ENCODE results near the gene AURKAIP1.

AURKAIP1 gene

DNA sequence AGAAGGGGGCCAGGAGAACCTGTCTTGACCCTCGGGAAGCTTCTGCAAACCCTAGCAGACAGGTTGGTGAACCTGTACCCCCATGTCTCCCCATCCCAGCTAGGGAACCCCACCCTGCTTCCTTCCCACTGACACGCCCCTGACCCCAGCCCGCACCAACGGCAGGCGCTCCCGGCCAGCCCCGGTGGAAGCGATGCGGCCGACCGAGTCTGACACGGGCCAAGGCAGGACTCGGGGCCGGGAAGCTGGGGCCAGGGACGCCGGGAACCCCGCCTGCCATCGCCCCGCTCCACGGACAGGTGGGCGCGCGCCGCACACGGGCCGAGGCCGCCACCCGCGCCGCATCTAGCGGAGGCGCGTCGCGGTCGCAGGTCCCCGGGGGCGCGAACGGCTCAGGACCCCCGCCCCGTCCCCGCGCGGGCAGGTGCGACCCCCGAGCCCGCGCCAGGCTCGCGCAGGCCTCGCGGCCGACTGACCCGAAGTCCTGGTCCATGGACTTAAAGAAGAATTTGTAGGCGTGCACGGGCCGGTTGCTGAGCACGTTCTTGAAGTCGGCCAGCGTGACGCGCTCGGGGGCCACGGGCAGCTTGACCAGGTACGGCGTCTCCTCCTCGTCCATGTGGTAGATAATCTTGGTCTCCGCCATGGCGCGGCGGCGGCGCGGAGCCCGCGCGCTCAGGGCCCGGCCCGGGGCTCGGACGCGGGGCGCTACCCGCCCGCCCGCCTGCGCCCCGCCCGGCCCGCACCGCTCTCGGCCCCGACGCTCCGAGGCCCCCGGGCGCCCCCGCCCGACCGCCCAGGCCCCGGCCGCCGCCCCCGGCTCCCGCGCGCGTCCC, 26.4 kb downstream of the AURKAIP1 start:
- DNase-seq (ENCODE audit: extremely low read depth in 1 of 2, low read depth in 1 of 2), result no peak

DNA sequence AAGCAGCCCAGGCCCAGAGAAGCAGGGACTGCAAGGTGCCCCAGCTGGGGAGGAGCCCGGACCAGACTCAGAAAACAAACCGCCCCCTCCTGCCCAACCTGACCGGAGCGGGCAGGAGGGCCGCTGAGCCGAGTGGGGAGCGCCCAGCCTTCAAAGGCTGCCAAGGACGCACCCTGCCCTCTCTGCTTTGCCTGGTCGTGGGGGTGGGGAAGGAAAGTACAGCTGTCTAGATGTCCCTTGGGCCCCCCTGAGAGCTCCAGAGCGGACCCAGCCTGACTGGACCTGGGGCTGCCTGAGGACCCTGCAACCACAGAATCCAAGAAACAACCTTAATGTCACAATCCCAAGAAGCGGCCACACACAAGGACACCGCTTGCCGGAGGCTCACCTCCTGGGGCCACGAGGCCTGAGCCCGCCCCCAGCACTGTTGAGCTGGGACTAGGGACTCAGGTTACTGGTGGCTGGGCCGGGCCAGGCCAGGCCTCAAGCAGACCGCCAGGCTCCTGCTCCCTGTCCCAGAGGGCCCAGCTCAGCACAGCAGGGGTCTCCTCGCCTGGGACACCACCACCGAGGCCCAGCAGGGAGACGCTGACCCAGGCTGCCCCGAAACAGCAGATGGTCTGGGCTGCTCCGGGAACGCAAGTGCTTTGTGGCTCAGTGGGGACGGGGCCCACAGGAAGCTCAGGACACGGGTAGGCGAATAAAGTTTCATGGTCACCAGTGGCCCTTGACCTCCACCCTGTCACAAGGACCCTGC, 27.2 kb downstream of the AURKAIP1 start:
- DNase-seq (ENCODE audit: extremely low read depth in 1 of 2, low read depth in 1 of 2), result no peak

DNA sequence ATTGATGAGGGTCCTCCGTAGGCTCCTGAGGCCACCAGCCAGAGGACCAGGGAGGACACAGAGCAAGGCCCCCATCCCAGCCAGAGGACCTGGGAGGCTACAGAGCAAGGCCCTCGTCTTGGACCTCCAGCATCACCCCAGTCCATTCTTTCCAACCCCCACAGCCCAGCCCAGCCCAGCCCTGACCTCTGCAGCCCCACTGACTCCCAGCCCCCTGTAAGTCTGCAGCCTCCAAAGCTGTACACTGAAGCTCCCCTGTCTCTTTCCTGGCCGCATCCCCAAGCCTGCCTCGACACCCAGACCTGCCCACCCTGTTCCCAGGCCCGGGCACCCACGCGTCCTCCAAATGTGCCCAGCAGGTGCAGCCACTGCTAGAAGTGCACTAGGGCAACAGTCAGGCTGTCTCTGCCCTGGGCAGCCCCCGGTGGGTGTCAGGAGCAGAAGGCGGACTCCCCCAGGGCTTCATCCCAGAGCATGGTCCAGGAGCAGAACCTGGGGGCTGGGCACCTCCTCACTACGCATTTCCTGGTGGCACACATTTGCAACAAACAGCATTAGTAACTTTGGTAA, 27.9 kb downstream of the AURKAIP1 start:
- no peak for DNase-seq (ENCODE audit: extremely low read depth in 1 of 2, low read depth in 1 of 2)

DNA sequence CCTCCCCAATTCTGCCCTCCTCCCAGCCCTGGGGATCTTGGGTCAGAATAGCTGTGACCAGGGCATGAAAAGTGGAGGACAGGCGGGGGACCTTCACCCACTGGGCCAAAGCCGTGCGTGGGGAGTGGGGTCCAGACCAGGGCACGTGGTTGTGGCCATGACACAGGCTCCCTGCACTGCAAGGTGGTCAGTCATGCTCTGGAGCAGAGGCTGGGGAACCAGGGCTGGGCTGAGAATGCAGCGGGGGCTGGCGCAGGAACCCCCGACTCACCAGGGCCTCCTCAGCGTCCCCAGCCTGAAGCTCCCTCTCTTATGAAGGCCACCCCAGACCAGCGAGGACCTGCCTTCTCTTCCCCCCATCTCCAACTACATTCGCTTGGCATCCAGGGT, 28.5 kb downstream of the AURKAIP1 start:
- DNase-seq (ENCODE audit: extremely low read depth in 1 of 2, low read depth in 1 of 2), result no peak

DNA sequence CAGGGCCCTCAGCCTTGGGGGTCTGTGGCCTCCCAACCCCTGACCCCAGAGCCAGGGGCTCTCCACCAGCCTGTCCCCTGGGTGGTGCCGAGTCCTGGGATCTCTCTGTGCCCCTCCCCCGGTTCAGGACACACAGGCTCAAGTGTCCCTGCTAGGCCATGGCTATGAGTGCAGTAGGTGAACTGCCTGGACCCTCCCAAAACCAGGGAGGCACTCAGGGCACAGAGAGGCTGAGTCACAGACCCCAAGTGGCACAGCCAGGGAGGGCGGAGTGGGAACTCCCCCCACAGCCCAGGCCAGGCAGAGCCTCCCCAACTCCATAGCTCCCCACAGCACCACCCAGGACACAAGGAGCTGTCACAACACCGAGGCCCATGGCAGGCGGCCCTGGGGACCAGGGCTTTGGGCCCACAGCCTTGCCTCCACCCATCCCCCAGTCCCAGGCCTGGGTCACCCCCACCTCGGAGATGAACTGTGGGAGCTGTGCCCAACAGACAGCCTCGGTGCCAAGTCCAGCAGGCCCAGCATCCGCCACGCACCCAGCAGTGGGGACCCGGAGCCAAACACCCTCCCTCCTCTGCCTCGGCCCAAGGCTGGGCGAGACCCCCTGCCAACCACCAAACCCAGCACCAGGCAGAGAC, 29.0 kb downstream of the AURKAIP1 start:
- no peak for DNase-seq (ENCODE audit: extremely low read depth in 1 of 2, low read depth in 1 of 2)

DNA sequence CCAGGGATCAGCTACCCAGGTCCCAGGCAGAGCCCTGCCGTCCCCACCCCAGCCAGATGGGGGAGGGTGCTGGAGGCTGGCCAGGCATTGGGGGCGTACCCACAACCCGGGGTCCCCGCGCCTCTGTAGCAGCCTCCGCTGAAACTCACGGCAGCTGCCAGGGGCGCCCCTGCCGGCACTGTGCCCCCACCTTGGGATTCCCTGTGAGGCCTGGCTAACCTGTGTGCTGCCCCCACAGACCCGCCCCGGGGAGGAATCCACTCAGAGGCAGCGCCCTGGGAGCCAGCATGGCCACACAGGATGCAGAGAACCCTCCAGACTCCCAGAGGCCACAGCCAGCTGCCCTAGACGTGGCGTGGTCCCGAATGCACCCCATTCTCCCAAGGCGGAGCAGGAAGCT, 29.6 kb downstream of the AURKAIP1 start:
- DNase-seq (ENCODE audit: extremely low read depth in 1 of 2, low read depth in 1 of 2), result no peak

DNA sequence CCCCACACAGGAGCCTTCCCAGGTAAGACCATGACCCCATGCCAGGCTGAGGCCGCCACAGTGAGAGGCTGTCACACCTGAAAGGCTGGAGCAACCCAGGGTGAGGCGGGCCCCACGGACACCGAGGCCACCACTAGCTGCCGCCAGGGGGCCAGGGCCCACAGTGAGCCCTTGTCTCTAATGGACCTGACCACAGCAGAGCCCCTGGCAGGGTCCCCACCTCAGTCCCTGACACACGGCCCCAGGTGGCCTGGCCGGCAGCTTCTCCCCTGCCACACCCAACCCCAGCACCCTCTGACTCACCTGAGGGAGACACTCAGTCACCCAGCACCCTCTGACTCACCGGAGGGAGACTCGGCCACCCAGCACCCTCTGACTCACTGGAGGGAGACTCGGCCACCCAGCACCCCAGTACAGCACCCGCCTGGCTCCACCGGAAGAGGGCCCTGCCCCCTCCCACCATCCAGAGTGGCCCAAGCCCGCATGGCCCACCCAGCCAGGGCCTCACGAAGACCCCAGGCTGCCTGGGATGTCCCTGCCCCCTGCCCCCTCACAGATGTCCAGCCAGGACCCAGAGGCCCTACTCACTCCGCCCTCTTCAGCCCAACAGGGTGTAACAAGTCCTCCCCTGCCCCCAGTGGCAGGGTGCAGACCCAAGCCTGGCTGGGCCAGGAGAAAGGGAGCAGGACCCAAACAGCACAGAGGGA, 30.2 kb downstream of the AURKAIP1 start:
- DNase-seq (ENCODE audit: extremely low read depth in 1 of 2, low read depth in 1 of 2), result no peak

DNA sequence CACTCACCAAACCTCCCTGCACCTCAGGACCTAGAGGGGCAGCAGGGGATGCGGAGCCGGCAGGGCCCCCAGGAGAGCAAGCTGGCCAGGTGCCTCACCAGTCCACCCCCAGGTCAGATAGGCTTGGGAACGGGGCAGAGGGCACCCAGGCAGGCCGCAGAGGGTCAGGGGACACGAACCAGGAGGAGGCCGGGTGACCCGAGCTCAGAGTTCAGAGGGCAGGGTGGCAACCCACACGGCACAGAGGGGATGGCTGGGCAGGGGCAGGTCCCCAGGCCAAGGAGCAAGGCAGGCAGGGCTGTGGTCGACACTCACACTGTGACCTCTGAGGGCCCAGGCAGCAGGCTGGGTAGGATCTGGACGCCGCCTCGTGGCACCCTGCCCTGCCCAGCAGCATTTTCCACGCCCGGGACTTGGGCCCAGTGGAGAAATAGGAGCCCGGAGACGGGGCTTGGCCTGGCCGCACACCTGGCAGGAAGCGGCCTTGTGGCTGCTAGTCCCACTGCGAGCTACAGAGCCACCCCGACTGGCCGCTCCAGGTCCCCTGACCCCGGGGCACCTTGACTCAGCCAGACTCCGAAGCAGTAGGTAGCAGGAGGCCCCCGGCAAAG, 31.1 kb downstream of the AURKAIP1 start:
- no peak for DNase-seq (ENCODE audit: extremely low read depth in 1 of 2, low read depth in 1 of 2)

DNA sequence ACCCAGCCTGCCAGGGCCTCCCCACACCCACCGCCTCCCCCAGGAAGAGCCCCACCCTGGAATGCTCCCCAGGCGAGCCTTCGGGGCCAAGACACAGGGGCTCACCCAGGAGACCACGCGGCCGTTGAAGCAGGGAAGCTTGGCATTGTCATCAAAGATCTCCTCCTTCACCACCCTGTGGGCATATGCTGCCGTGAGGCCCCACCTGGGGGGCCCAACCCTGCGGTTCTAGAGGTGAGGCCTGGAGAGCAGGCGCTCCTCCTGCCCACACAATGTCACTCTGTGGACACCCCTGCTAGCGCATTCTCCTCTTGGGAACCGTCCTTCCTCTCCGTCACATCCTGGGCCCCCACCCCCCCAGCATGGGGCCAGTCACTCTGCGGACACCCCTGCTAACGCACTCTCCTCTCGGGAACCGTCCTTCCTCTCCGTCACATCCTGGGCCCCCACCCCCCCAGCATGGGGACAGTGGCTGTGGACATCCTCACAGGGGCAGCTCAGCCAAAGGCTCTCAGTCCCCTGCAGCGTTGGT, 32.4 kb downstream of the AURKAIP1 start:
- no peak for DNase-seq (ENCODE audit: extremely low read depth in 1 of 2, low read depth in 1 of 2)

DNA sequence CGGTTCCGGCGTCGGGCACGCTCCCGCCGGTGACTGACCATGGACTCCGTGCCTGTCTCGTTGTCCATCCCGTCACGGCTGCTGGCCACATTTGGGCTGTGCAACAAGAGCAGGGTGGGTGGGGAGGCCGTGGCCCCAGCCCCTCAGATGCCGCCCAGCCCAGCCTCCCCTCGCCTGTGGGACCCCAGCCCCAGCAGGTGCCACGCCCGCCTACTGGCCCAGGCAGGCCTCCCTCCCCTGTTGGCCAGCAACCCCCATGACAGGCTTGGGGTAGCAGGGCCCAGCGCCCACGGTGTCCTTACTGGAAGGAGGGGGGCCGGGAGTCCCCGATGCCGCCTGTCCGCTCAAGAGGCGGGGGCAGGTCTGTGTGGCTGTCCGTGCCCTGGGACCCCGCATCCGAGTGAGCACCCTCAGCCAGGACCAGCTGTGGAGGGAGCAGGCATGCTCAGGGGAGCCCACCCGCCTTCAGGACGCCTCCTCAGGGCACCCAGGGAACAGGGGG, 32.9 kb downstream of the AURKAIP1 start:
- no peak for DNase-seq (ENCODE audit: extremely low read depth in 1 of 2, low read depth in 1 of 2)

DNA sequence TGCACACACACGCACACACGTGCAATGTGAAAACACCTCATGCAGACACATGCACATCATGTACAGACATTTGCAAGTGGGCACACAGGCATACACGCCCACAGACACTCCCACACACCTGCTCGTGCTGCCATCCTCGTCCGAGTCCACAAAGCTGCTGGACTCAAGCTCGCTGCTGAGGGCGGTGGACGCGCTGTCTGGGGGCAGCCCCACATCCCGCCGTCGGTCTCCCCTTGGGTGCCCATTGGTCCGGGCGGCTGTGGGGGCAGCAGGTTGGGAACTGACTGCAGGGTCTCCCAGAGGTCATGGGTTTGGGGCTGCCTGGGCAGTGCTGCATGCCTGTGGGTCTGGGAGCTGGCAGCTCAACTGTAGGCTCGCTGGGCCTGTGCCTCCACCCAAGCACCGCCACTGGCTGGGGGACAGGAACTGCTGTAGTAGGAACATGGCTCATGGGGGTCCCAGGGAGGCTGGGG, 33.4 kb downstream of the AURKAIP1 start:
- DNase-seq (ENCODE audit: extremely low read depth in 1 of 2, low read depth in 1 of 2), result no peak

DNA sequence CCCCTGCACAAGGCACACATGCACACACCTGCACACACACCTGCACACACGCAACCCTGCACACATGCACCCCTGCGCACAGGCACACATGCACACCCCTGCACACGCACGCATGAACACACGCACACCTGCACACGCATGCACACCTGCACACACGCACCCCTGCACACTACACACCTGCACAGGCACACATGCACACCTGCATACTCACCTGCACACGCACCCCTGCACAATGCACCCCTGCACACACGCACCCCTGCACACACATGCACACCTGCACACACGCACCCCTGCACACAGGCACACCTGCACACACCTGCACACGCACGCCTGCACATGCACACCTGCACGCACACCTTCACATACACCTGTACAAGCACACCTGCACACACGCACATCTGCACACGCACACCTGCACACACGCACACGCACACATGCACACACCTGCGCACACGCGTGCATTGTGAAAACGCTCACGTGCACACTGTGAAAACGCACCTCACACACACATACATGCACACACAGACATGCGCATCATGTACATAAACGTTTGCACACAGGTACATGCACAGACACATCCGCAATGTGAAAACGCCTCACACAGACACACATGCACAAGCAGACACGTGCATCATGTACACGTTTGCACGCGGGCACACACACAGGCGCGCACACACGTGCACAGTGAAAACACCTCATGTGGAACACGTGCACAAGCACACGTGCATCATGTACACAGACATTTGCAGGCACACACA, 34.0 kb downstream of the AURKAIP1 start:
- DNase-seq (ENCODE audit: extremely low read depth in 1 of 2, low read depth in 1 of 2), result no peak

DNA sequence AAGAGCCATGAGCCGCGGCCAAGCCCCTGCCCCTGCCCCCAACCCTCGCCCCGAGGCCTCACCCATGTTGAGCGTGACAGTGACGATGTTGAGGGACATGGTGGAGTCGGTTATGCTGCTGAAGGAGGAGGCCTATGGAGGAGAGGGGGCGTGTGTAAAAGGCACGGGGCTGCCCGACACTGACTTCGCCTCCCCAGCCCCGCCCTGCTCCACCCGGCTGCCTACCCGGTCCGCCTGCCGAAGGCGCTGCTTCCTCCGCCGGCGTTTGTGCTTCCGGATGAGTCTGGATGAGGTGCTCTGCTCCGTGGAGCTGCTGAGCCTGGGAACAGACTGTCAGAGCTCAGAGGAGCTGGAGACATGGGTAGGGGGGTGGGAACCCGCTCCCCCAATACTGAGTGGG, 34.8 kb downstream of the AURKAIP1 start:
- no peak for DNase-seq (ENCODE audit: extremely low read depth in 1 of 2, low read depth in 1 of 2)

DNA sequence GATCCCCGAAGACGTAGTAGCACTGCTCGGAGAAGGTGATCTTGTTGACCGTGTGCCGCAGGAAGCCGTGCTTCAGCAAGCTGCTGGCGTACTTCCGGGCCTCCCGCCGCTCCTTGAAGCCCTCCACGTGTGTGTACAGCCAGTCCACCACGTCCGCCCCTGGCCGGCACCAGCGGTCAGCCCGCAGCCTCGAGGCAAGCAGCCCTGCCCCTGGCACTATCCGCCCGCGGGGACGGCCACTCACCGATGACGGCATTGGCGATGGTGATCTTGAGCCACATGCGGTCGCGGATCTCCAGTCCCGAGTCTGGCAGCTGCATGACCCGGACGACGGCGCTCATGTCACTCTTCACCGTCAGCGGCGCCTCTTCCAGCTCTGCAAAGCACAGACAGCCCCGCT, 36.7 kb downstream of the AURKAIP1 start:
- no peak for DNase-seq (ENCODE audit: extremely low read depth in 1 of 2, low read depth in 1 of 2)

DNA sequence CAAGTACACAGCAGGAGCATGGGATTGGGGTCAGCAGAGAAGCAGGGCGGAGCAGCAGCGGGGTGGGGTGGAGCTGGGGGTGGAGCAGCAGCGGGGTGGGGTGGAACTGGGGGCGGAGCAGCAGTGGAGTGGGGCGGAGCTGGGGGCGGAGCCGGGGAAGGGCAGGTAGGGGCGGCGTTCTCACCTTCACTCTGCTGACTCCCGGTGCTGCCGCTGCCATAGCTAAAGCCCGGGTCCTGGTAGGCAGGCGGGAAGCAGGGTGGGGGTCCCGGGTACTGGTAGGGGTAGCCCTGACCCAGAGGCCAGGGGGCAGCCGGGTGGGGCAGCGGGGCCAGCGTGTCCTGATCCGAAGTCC, 37.2 kb downstream of the AURKAIP1 start:
- DNase-seq (ENCODE audit: extremely low read depth in 1 of 2, low read depth in 1 of 2), result no peak

DNA sequence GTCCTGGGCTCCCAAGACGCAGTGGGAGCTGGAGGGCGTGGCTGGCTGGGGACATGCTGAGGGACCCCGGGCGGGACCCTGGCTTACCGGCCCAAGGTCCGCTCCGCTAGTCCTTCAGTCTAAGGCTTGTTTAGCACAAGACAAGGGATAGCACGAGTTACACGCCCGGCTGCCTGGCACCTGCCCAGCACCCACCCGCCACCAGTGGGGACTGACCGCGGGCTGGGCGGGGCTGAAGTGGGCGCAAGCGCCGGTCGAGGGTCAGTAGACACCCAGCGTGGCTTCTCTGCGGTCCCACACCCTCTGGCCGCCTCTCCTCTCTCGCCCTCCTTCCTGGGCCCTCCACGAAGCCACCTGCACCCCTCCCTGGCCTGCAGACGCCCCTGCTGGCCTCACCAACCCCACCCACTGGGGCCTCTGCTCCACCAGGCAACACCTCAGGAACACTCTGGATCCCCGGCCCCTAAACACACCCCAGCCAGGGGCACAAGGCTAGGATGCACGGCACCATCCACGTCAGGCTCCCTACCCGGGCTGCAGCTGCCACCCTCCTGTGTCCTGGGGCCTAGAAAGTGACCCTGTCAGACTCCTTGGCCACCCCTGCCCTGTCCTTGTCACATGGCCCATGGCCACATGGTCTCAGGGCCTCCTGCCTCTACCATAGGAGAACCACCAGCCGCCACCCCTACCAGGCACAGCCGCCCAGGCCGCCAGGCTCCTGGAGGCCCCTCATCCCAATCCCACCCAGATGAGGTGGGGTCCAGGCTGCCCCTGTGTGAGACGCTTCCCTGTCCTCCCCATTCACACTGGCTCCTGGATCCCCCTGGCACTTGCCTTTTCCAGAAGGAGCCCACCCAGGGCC, 37.8 kb downstream of the AURKAIP1 start:
- DNase-seq (ENCODE audit: extremely low read depth in 1 of 2, low read depth in 1 of 2), result no peak

DNA sequence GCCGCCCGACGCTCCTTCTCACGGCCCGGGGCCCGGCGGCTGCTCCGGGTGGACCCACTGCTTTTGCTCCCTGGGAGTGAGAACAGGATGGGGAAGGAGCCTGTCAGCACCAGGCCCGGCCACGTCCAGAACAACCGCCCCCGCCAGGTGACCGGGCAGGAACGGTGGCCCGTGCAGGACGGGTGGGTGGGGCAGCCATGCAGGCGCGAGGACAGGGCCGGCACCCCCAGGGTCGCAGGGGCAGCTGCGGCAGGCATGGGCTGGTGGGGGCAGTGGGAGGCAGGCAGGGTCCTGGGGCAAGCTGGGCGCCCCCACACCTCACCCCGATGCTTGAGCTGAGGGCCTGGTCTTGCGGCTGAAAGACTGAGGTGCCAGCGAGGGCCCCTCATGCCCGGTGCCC, 38.6 kb downstream of the AURKAIP1 start:
- DNase-seq (ENCODE audit: extremely low read depth in 1 of 2, low read depth in 1 of 2), result no peak

DNA sequence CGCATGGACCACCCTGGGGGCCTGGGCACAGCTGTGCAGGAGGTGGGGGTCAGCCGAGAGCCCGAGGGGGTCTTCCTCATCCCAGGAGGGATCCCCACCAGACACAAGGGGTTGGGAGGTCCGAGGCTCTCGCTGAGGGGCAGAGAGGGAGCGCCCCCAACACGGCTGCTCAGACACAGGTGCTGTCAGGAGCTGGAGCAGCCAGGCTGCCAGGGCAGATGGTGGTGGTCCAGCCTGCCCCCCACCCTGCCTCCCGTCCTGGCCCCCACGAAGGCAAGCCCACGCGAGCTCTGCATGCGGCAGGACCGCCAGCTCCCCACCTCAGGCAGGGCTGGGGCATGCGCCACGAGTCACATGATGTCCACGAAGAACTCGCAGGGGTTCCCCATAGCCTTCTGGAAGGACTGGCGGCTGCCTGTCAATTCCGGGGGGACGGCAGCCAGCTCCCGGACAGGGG, 39.2 kb downstream of the AURKAIP1 start:
- DNase-seq (ENCODE audit: extremely low read depth in 1 of 2, low read depth in 1 of 2), result no peak
